B cell (primary cell): ENCODE measurements around the gene FAM83G. TPM values are rescaled to one million over a fixed set of nuclear protein-coding genes. Genes with fewer than 3 reads are reported as not detected.
A peak's percentile ranks its signal among the peaks of the same experiment; 100 is the strongest.

ENCODE experiments used
- ATAC-seq: fragments of 200-7000 bp; cut with Tn5 transposase; one replicate; pipeline ENCODE4 v1.10.0; 2021; ENCODE audit warnings: low read depth, mild to moderate bottlenecking, moderate number of reproducible peaks, moderate library complexity
- CTCF ChIA-PET: fragments of 350-600 bp; sonication (Branson Sonifier 250); formaldehyde crosslinking; loops from one replicate; lab custom pipeline; 2021; ENCODE audit warnings: antibody characterized with exemption, inconsistent platforms; lab: Charles Lee
- POLR2A ChIA-PET: fragments of 350-600 bp; sonication (Branson Sonifier 250); formaldehyde crosslinking; loops from one replicate; lab custom pipeline; 2021; ENCODE audit warnings: antibody characterized with exemption; lab: Charles Lee
- DNase-seq: peaks from one replicate; pipeline ENCODE4 v3.0.0; 2013
- H2AFZ ChIP-seq: 2 replicates; pipeline ENCODE4 v1.6.1; 2012; ENCODE audit warnings: mild to moderate bottlenecking, low read depth, low read length; ENCODE audit not compliant: insufficient read depth, poor library complexity, severe bottlenecking
- H3K27ac ChIP-seq, 2 donors: 1 replicate in 1 of 2; 2 replicates in 1 of 2; pipeline ENCODE4 v1.5.1; 2012 to 2013; ENCODE audit warnings: low read length in 2 of 2, mild to moderate bottlenecking in 2 of 2, moderate library complexity in 1 of 2
- H3K27me3 ChIP-seq, 4 experiments: fragments of 200-600 bp in 1 of 4; sonication (generic) in 1 of 4; replicated peaks in 1 of 4; 1 replicate in 2 of 4; 2 replicates in 2 of 4; pipeline versions ENCODE4 v1.6.1 to v1.7.0; 2013 to 2016; ENCODE audit warnings: low read length in 3 of 4, mild to moderate bottlenecking in 2 of 4, mixed read lengths in 1 of 4, moderate library complexity in 1 of 4; ENCODE audit not compliant: insufficient read depth in 4 of 4, control insufficient read depth in 3 of 4; ENCODE audit errors: control extremely low read depth in 1 of 4
- H3K36me3 ChIP-seq, 2 experiments: replicated peaks in 1 of 2; 1 replicate in 1 of 2; 2 replicates in 1 of 2; pipeline versions ENCODE4 v1.6.1 to v1.7.1; 2013; ENCODE audit warnings: low read length in 1 of 2; ENCODE audit not compliant: insufficient read depth in 2 of 2, control insufficient read depth in 1 of 2; ENCODE audit errors: control extremely low read depth in 1 of 2, extremely low read depth in 1 of 2
- H3K4me1 ChIP-seq, 2 donors: fragments of 200-600 bp in 1 of 2; sonication (generic) in 1 of 2; 1 replicate in 1 of 2; 2 replicates in 1 of 2; pipeline versions ENCODE4 v1.5.1 to v1.6.1; 2013 to 2017; ENCODE audit warnings: low read length in 2 of 2; ENCODE audit not compliant: control insufficient read depth in 2 of 2, insufficient read depth in 2 of 2
- H3K4me2 ChIP-seq: replicated peaks from 2 replicates; pipeline ENCODE3; 2012; ENCODE audit warnings: mild to moderate bottlenecking, low read depth, low read length; ENCODE audit not compliant: poor library complexity, severe bottlenecking
- H3K4me3 ChIP-seq, 5 experiments: fragments of 200-600 bp in 1 of 5; sonication (generic) in 1 of 5; 1 replicate in 3 of 5; 2 replicates in 2 of 5; pipeline versions ENCODE4 v1.5.1 to v1.7.0; 2011 to 2016; ENCODE audit warnings: low read length in 4 of 5, mild to moderate bottlenecking in 4 of 5, low read depth in 2 of 5, control low read depth in 1 of 5, moderate library complexity in 1 of 5; ENCODE audit not compliant: insufficient read depth in 1 of 5; ENCODE audit errors: control extremely low read depth in 1 of 5, extremely low read depth in 1 of 5
- H3K79me2 ChIP-seq: fragments of 200-600 bp; sonication (generic); one replicate; pipeline ENCODE4 v1.6.0; 2016; ENCODE audit warnings: low read length; ENCODE audit not compliant: control insufficient read depth, insufficient read depth
- H3K9ac ChIP-seq: fragments of 200-600 bp; sonication (generic); 2 replicates; pipeline ENCODE4 v1.6.1; 2017; ENCODE audit warnings: mild to moderate bottlenecking, low read length, moderate library complexity
- H3K9me3 ChIP-seq, 3 donors: one replicate each; pipeline versions ENCODE4 v1.6.1 to v1.7.1; 2013; ENCODE audit warnings: low read length in 2 of 3; ENCODE audit not compliant: control insufficient read depth in 2 of 3, insufficient read depth in 1 of 3; ENCODE audit errors: control extremely low read depth in 1 of 3
- H4K20me1 ChIP-seq: 2 replicates; pipeline ENCODE4 v1.6.0; 2012; ENCODE audit warnings: mild to moderate bottlenecking, low read length; ENCODE audit not compliant: insufficient read depth, control insufficient read depth, poor library complexity, severe bottlenecking
- H3K27ac Mint-ChIP-seq: one replicate; pipeline ENCODE4 v1.8.0; 2021; ENCODE audit warnings: mixed read lengths
- H3K27me3 Mint-ChIP-seq: one replicate; pipeline ENCODE4 v1.8.0; 2021; ENCODE audit warnings: mixed read lengths
- H3K4me1 Mint-ChIP-seq: one replicate; pipeline ENCODE4 v1.8.0; 2021; ENCODE audit warnings: mixed read lengths
- H3K4me3 Mint-ChIP-seq: one replicate; pipeline ENCODE4 v1.8.0; 2021; ENCODE audit warnings: mixed read lengths
- H3K9me3 Mint-ChIP-seq: one replicate; pipeline ENCODE4 v1.8.0; 2022; ENCODE audit warnings: mixed read lengths; ENCODE audit not compliant: insufficient read depth
- CTCF ChIP-seq: fragments of 200-600 bp; IDR thresholded peaks from one replicate; pipeline ENCODE4 v1.8.0; 2022; ENCODE audit warnings: antibody characterized with exemption, mild to moderate bottlenecking
- EZH2 ChIP-seq: IDR thresholded peaks from 2 replicates; pipeline ENCODE4 v1.6.1; 2012; ENCODE audit warnings: borderline replicate concordance, low read depth, mild to moderate bottlenecking, moderate library complexity, low read length; ENCODE audit not compliant: insufficient read depth, poor library complexity, severe bottlenecking
- WGBS: methylation state at CpG from one replicate; pipeline ENCODE4 v1.1.5; 2013; ENCODE audit warnings: missing lambda C conversion rate; ENCODE audit not compliant: insufficient coverage; 5-methylcytosine and 5-hydroxymethylcytosine counted together
- intact Hi-C: fragments of 100-400 bp; cut with micrococcal nuclease; formaldehyde crosslinking; loops from one replicate; pipeline ENCODE4 v1.10.0; 2022
- polyA plus RNA-seq: library from polyadenylated mRNA; depleted of rRNA; stranded (reverse); fragments of >200 nt; gene quantifications from 2 replicates; pipeline ENCODE4 v1.2.3, GENCODE V29; 2012
- total RNA-seq, 2 donors: library from RNA; stranded (reverse); fragments of 120-200 nt in 1 of 2; gene quantifications; 1 replicate in 1 of 2; 2 replicates in 1 of 2; pipeline versions ENCODE4 v1.2.3 to v1.2.4, GENCODE V29; 2013 to 2022

FAM83G gene
- total and polyA plus RNA-seq, 2 donors (not counting 1 experiment from before 2014, with no cell fraction given) = 4.7 to 14.3 TPM

- Histone ChIP-seq H3K9me3 (no peaks in the 10 kb centered on the region), H3K4me3 (peak overlapping the region in 4 of 5 experiments; percentile 72 to 85 (median 81)), H3K27ac (peak overlapping the region; percentile 48 to 78), H3K79me2 (no peaks in the 10 kb centered on the region), H3K36me3 (peaks cover 0 to 3% of the 10 kb centered on the region in 2 experiments), H3K4me1 (peaks cover 26 to 40% of the 10 kb centered on the region in 2 donors), H3K27me3 (no peaks in the 10 kb centered on the region), H3K9ac (peak overlapping the region; percentile 76), H3K4me2 (peak overlapping the region; percentile 97), H2AFZ (peak overlapping the region; percentile 74), H4K20me1 (peaks cover 21% of the 10 kb centered on the region)
- no peaks in the 10 kb centered on the region for H3K27me3 Mint-ChIP-seq
- no peak for ATAC-seq
- peak overlapping the region; percentile 84 for H3K27ac Mint-ChIP-seq
- intact Hi-C loops = no loop called here
- CTCF ChIA-PET = interaction anchor here (1.1 to 4.0 kb wide), 2 partner anchors 9 to 43 kb away, joined by 5 to 21 read pairs; no protein-coding TSS in a partner anchor
- no peaks in the 10 kb centered on the region for H3K9me3 Mint-ChIP-seq
- peaks cover 40% of the 10 kb centered on the region for H3K4me1 Mint-ChIP-seq
- POLR2A ChIA-PET = interaction anchor here (1.0 kb wide), 1 partner anchor 13 kb away, joined by 5 read pairs; no protein-coding TSS in a partner anchor
- peak overlapping the region; percentile 74 for H3K4me3 Mint-ChIP-seq
- TF ChIP-seq EZH2 = no peak
- TF ChIP-seq CTCF = no peak
- peak; percentile 31 for DNase-seq
- 96% methylated on average over 10 of the region's 13 CpGs for WGBS
Measured at GRCh38 chr17:19005137-19005773, 691 bp upstream of the FAM83G start.
